KG1 (cell line): ENCODE results near the gene FGD3.

Source experiments
- DNase-seq: peaks from one replicate; lab custom pipeline; 2025; lab: John Stamatoyannopoulos, UW

FGD3 gene

DNA sequence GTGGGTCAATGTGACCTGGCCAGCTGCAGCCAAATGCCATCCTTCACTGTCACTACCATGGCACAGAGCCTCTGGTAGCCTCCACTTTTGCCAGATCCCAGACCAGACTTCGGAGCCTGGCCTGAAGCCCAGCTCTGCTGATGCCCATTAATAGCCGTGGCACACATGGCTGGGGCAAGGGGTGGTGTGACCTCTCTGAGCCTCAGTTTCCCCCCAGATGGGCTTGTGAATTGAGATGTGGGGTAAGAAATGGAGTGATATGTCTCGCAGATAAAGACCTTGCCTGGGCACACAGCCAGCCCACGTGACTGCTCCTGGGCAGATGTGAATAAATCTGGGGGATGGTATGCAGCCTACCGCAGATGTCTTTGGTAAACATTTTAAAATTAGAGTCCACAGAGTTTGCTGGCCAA lies 125.1 kb downstream of the FGD3 start:
- no peak for DNase-seq

DNA sequence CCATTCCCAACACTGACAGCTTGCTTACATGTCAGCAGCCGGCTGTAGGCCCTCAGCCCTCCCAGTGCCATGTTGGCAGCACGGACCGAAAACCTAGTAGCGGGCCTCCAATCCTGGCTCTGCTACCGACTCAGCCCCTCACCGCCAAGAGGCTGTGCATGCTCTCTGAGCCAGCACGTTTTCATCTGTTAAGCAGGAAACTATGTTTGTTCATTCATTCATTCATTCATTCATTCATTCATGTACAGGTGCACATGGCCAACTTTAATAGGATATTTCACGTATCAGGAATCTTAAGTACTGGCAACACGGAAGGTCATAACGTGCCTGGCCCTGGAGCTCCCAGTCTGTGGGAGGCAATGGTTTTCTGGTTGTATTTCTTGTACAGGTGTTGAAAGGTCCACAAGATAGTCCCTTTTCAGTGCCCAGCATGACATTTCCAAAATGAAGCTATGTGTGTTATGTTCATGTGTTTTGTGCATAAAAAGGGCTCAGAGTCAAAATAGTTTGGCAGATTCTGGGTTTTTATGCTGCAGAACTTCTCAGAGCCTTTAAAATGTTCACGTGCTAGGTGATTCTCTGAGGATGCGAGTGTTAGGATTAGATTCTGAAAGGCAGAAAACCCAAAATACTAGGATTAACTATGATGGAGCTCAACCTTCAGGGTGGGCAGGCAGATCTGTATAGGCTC lies 128.9 kb downstream of the FGD3 start:
- DNase-seq = no peak

DNA sequence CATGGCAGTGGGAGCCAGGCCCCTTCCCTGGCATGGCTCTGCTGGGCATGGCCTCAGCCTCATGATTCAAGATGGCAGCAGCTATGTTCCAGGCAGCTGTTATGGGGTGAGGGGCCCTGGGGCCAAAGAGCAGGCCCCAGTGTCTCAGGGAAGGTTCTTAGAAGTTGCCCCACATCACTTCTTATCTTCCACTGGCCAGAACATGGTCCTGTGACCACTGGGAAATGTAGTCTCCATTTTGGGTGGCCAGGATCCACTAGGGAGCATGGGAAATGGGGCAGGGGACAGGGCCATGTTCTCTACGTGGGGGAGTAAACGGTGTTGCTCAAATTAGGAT lies 129.4 kb downstream of the FGD3 start:
- no peak for DNase-seq

DNA sequence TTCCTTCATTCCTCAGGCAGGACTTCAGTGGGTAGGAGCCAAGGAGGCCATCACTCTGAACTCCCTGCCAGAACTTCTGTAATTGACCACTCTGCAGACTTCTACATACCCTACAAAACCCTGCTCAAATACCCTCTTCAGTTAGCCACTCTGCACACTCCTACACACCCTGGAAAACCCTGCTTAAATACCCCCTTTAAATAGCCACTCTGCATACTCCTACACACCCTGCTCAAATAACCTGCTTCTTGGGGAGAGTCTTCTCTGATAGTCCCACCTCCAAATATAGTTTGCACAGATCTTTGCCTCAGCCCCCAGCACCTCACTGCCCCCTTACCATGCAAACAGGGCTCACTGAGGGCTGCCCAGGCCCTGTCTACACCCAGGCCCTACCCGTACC lies 130.0 kb downstream of the FGD3 start:
- no peak for DNase-seq

DNA sequence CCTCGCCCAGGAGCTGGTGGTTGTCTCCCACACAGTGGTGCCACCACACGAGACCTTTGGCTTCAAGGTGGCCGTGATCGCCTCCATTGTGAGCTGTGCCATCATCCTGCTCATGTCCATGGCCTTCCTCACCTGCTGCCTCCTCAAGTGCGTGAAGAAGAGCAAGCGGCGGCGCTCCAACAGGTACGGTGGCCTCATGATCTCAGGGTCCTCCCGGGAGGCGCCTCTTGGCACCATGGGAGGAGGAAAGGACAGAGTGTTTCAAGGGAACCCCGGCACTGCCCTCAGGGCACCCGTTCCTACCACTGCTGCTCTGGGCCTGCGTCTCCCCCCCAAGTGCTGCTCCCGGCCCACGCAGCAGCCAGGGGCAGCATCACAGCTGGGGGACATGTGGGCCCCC lies 130.5 kb downstream of the FGD3 start:
- no peak for DNase-seq

DNA sequence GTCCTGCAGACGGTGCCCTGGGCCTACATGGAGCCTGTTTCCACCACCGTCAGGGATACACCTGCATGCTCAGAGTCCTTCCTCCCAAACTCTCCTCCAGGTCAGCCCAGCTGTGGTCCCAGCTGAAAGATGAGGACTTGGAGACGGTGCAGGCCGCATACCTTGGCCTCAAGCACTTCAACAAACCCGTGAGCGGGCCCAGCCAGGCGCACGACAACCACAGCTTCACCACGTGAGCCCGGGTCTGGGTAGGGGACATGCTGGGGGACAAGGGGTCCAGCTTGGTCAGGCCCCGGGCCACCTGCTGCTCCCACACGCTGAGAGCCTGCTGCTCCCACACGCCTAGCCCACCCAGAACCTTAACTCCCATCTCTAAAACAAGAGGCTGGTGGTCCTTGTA lies 132.0 kb downstream of the FGD3 start:
- DNase-seq = no peak

DNA sequence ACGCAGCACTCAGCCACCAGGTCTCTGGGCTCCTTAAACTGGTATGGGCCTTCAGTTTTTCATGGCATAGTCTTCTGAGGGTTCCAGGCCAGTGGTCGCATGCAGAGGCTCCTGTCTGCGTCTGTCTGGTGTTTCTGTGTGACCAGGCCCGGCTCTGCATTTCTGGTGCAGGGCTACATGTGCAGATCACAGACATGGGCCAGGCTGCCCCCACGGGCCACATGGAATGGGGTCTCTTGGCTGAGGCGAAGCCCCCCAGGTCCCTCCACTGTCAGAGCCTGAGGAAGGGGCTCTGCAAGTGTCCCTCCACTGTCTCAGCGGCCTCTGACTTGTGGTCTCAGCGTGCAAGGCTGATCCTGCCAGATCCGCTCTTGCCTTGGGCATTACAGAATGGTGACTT lies 133.1 kb downstream of the FGD3 start:
- DNase-seq = no peak

DNA sequence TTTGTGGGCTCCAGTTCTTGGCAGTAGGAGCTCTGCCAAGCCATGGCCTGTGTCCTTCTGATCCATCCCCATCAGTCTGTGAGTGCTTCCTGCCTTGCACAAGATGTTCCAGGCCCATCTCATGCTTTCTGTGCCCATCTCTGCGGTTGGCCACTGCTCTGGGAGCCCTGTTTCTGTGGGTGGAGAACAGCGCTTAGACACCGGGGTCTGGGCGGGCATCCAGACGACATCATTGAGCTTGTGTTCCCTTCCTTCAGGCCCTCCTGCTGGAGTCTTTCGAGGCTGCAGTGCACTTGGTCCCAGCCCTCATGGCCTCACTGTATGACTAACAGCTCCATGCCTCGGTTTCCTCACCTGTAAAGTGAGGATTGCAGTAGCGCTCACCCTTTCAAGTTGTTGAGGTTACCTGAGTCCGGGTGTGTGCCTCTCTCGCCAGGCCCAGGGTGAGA lies 133.8 kb downstream of the FGD3 start:
- DNase-seq = no peak

DNA sequence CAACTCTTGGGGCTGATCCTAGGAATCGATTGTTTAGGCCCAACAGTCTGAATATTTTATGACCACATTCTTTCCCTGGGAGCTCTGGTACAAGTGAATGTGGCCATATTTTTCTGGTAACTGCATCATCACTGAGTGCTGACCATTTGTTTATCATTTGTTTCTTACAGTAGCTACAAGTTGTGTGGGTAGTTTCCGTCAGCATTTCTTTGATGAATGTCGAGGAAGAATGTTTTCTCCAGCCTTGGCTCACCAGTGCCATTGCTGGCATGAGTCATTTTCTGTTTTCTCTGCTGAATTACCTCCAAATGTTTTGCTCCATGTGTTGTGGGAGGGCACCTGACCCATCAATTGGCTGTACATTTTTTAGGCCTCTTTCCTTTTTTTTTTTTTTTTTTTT lies 134.6 kb downstream of the FGD3 start:
- DNase-seq = no peak

DNA sequence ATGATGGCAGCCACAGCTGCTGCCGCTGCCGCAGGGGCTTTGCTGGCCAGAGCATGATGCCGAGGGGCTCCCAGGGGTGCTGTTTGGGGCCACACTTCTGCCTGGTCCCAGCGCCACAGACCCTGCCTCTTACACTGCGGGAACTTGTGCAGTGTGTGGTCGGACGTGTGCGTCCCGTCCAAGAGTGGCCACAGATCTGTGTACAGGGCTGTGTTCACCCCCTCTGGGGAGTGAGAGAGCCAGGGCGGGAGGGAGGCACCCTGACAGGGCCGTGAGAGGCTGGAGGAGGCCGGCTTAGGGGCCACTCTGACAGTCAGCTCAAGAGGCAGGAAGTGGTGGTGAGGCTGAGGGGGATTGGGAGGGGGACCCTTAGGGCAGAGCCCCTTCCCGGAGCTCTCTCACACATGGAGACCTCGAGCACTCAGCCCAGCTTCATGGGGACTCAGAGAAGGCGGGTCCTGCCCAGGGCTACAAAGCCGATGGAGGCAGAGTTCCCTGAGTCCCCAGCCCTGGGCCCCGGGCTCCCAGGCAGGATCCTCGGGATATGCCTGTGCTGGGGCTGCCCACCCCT lies 135.6 kb downstream of the FGD3 start:
- DNase-seq = no peak

DNA sequence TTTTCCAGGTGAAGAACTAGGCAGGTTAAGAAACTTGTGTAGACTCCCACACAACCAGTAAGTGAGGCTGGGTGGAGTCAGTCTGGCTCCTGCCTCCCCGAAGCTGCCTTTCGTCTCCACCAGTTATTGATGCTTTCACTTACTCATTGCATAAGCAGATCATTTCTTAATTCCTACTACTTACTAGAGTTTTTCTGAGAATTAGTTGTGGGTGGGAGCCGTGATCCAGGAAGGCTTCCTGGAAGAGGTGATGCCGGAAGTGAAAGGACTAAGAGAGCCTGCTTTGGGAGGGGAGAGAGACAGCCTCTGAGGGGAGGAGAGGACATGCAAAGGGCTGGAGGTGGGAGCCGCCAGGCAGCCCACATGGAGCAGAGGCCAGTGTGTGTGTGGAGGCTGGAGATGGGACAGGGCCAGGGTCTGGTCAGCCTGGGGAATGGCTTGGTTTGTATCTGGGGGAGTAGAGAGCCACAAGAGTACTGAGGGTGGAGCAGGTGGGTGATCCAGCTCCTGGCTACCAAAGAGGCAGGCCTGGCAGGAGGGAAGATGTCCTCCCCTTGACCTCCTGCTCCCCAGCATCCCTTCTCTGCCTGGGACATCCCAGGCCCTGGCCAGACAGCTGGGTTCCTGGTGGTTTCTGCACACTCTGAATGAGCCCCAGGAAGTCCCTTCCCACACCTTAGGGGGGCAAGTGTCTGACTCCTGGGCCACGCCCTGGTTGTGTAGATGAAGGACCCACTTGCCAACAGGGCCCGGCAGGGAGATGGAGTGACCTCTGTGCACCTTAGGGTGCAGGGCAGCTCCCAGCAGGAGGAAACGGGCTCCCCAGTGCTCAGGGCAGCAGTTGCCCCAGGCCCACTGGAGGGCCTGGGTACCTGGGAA lies 136.5 kb downstream of the FGD3 start:
- DNase-seq = no peak

DNA sequence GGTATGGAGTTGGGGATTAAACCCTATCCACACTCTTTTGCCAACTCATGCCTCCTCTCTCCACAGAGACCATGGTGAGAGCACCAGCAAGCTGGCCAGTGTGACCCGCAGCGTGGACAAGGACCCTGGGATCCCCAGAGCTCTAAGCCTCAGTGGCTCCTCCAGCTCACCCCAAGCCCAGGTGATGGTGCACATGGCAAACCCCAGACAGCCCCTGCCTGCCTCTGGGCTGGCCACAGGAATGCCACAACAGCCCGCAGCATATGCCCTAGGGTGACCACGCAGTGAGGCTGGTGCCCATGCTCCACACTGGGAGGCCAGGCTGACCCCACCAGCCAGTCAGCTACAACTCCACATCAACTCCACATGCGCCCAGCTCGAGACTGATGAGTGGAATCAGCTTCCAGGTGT lies 137.2 kb downstream of the FGD3 start:
- DNase-seq = no peak

DNA sequence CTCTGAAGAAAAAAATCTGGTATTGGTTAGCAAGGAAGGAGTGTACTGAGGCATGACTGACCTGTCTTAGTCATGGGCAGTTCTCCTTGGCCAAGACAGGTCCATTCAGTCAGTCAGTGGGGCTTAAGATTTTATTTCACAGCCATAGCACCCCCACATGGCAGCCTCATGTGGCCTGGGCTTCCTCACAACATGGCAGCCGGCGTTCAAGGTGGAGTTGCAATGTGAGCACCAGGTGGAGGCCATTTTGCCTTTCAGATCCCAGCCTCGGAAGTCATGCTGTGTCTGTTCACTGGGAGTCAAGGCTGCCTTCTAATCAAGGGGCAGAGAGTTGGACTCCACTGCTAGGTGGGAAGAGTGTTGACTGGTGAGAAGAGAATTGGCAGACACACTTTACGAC lies 138.4 kb downstream of the FGD3 start:
- DNase-seq = no peak
